Tibial artery (tissue), 4 donors: ENCODE measurements around the gene CUX1.

Experiments used
- DNase-seq, 2 donors: peaks; one replicate each; pipeline ENCODE4 v3.0.0-alpha.2; 2019
- H3K27ac ChIP-seq, 2 donors: fragments of 200-600 bp; sonication (generic) in 1 of 2; 1 replicate in 1 of 2; 2 replicates in 1 of 2; pipeline ENCODE4 v1.5.1; 2018 to 2019; ENCODE audit warnings: mild to moderate bottlenecking in 1 of 2
- H3K27me3 ChIP-seq, 2 donors: fragments of 200-600 bp; sonication (generic) in 1 of 2; one replicate each; pipeline versions ENCODE4 v1.5.1 to v1.6.0; 2016 to 2019
- H3K36me3 ChIP-seq, 3 donors: fragments of 200-600 bp; sonication (generic) in 2 of 3; one replicate each; pipeline ENCODE4 v1.5.1; 2016 to 2019; ENCODE audit warnings: mild to moderate bottlenecking in 2 of 3
- H3K4me1 ChIP-seq, 4 donors: fragments of 200-600 bp; sonication (generic) in 2 of 4; 1 replicate in 3 of 4; 2 replicates in 1 of 4; pipeline ENCODE4 v1.5.1; 2016 to 2019
- H3K4me3 ChIP-seq, 2 donors: fragments of 200-600 bp; sonication (generic) in 1 of 2; 1 replicate in 1 of 2; 2 replicates in 1 of 2; pipeline ENCODE4 v1.5.1; 2018 to 2019; ENCODE audit warnings: mild to moderate bottlenecking in 2 of 2
- H3K9me3 ChIP-seq, 3 donors: fragments of 200-600 bp; sonication (generic) in 1 of 3; one replicate each; pipeline ENCODE4 v1.5.1; 2016 to 2019
- intact Hi-C: fragments of 100-400 bp; cut with DNase I; formaldehyde crosslinking; loops from one replicate; pipeline ENCODE4 v1.15.0; 2023; ENCODE audit warnings: low total_unique reads
- TF ChIP-seq, protein P1 (sequence below), 2 experiments: fragments of 200-600 bp in 1 of 2; fragments of 450-650 bp in 1 of 2; IDR thresholded peaks; one replicate each; pipeline ENCODE4 v1.5.1; 2017 to 2019; ENCODE audit warnings: antibody characterized with exemption in 2 of 2, mild to moderate bottlenecking in 1 of 2, moderate library complexity in 1 of 2

Gene CUX1

DNA sequence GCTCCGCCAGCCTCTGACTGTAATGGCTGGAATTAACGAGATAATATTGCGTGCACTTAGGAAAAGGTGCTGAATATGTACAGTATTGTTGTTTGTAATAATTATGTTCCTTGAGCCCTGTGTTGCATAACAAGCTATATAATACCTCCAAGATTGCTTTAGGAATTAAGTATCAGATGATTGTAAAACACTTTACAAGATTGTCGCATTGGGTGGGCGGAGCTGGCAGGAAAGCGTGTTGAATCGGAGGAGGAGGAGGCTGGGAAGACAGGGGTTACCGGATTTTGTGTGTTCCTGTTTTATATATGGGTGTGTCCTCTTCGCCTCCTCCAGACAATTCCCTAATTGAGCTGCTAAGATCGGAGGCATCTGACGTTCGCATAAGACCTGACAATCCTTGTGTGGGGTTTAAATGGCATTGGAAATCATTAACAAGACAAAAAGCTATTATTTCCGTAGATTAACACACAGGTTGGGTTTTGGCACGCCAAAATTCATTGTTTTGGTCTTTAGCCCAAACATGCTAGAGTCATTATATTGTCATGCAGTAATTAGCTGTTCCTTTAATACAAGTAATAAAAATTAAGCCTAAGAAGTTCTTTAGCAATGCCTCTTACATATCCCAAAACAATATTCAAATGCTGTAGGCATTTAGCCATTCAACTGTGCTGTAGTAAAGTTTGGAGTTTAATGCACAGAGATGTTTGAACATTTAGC, 276.3 kb downstream of the CUX1 start:
- H3K27me3 ChIP-seq = no peaks in the 10 kb centered on the region
- H3K27ac ChIP-seq = no peak overlapping the region
- intact Hi-C loops = no loop called here
- DNase-seq = no peak
- no peak overlapping the region for H3K4me3 ChIP-seq
- peaks cover 0 to 11% (median 0%) of the 10 kb centered on the region in 3 donors for H3K9me3 ChIP-seq
- no peaks in the 10 kb centered on the region for H3K4me1 ChIP-seq
- peaks cover 5 to 11% (median 5%) of the 10 kb centered on the region in 3 donors for H3K36me3 ChIP-seq
- TF ChIP-seq, protein P1, sequence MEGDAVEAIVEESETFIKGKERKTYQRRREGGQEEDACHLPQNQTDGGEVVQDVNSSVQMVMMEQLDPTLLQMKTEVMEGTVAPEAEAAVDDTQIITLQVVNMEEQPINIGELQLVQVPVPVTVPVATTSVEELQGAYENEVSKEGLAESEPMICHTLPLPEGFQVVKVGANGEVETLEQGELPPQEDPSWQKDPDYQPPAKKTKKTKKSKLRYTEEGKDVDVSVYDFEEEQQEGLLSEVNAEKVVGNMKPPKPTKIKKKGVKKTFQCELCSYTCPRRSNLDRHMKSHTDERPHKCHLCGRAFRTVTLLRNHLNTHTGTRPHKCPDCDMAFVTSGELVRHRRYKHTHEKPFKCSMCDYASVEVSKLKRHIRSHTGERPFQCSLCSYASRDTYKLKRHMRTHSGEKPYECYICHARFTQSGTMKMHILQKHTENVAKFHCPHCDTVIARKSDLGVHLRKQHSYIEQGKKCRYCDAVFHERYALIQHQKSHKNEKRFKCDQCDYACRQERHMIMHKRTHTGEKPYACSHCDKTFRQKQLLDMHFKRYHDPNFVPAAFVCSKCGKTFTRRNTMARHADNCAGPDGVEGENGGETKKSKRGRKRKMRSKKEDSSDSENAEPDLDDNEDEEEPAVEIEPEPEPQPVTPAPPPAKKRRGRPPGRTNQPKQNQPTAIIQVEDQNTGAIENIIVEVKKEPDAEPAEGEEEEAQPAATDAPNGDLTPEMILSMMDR (IDR thresholded peaks at IDR 0.05) = no peak

DNA sequence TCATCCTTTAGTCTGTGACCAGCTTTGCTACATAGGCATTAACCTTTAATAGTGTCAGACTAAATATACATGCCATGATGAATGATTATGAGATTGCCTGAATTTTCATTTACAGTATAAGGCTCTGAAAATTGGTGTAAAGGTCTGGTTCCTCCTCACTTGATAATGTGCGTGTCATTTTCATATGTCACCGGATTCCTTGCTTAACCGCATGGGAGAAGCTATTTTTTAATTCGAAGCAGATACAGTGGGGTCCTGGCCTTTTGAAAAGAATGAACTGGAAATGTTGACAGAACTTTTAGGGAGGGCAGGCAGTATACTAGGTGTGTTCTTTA, 276.9 kb downstream of the CUX1 start:
- H3K27ac ChIP-seq = no peak overlapping the region
- no peaks in the 10 kb centered on the region for H3K4me1 ChIP-seq
- peaks cover 0 to 6% (median 0%) of the 10 kb centered on the region in 3 donors for H3K9me3 ChIP-seq
- no peak overlapping the region for H3K4me3 ChIP-seq
- H3K27me3 ChIP-seq = no peaks in the 10 kb centered on the region
- TF ChIP-seq, protein P1 (IDR thresholded peaks at IDR 0.05) = no peak
- intact Hi-C loops = no loop called here
- H3K36me3 ChIP-seq = peaks cover 4 to 16% (median 5%) of the 10 kb centered on the region in 3 donors
- DNase-seq = no peak

DNA sequence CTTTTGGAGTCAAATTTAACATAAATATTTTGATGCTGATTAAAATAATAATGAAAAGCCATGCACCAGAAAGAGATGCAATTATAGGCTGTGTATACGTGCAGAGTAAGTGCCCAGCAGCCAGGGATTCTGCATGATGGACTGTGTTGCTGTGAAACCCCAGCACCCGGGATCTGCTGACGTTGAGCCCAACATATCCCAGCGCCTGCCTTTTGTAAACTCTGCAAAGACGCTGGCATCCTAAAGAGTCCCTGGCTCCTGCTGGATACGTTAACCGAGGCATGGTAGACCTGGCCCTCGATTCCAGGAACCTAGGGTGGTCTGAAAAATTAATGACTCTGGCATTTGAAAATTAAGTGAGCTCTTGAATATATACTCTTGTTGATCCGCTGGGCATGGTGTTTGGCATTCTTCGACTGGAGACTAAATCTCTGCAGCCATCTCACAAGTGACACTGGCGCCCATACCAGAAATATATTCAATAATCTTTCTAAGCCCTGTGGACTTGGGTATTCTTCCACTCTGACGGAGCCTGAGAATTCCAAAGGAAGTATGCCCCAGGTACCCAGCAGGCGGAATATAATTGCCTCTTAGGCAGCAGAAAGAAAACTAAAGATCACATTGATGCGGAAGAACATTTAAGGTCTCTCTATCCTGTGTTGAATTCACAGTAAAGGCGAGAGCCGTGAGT, 278.0 kb downstream of the CUX1 start:
- Histone ChIP-seq H3K4me1 (no peaks in the 10 kb centered on the region), H3K36me3 (peaks cover 0 to 23% (median 9%) of the 10 kb centered on the region in 3 donors), H3K4me3 (no peak overlapping the region), H3K27ac (no peak overlapping the region), H3K27me3 (no peaks in the 10 kb centered on the region), H3K9me3 (no peaks in the 10 kb centered on the region)
- TF ChIP-seq, protein P1 (IDR thresholded peaks at IDR 0.05) = no peak
- DNase-seq = no peak
- intact Hi-C loops = no loop called here

DNA sequence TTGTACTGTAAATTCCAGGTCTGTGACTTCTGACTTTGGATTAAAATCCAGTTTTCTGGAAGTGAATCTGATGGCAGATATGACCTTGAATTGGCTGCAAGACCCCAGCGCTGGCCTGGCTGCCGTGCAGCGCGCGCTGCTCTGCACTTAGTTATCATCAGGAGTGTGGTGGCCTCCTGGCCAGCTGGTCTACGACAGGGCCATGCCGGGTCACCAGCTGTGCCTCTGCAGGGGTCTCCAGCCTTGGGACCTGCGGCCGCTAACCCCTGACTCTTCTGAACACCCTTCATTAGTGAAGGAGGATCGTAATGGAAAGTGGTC, 278.5 kb downstream of the CUX1 start:
- Histone ChIP-seq H3K27ac (no peak overlapping the region), H3K4me3 (no peak overlapping the region), H3K36me3 (peaks cover 0 to 23% (median 12%) of the 10 kb centered on the region in 3 donors), H3K4me1 (no peaks in the 10 kb centered on the region), H3K27me3 (no peaks in the 10 kb centered on the region), H3K9me3 (no peaks in the 10 kb centered on the region)
- TF ChIP-seq, protein P1 (IDR thresholded peaks at IDR 0.05) = no peak
- intact Hi-C loops = no loop called here
- DNase-seq = peak in 1 of 2 donors; percentile 33

DNA sequence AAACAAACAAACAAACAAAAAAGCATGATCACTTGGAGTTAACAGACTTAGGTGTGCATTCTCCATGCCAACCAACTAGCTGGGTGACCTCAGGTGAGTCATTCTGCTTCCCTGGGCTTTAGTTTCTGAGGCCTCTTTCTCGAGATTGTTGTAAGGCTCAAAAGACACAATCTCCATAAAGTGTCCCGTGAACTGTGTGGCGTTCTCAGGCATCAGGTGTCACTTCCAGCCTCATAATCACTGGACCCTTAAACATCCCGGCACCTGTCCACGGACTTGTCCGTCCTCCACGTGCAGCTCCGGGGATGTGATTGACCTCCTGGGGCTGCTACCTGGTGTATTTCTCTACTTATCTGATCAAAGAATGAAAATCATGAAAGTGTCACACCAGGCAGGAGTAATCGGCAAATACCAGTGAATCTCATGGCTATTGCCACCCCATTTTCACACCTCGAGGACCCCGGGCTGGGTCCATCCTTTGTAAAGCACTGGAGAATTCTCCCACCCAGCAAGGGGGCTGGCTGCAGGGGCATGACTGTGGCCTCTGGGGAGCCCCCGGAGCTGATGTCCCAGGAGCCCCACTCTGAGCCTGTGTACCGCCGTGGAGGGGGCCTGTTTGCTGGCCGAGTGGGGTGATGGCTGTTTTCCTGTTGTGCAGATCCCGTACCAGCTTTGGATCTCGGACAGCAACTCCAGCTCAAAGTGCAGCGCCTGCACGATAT, 279.4 kb downstream of the CUX1 start:
- H3K9me3 ChIP-seq = no peaks in the 10 kb centered on the region
- intact Hi-C loops = no loop called here
- H3K27ac ChIP-seq = no peak overlapping the region
- DNase-seq = peak in 1 of 2 donors; percentile 50
- no peaks in the 10 kb centered on the region for H3K27me3 ChIP-seq
- TF ChIP-seq, protein P1 (IDR thresholded peaks at IDR 0.05) = no peak
- no peak overlapping the region for H3K4me3 ChIP-seq
- no peaks in the 10 kb centered on the region for H3K4me1 ChIP-seq
- peaks cover 4 to 29% (median 12%) of the 10 kb centered on the region in 3 donors for H3K36me3 ChIP-seq
